Epithelial cell of proximal tubule (primary cell): ENCODE measurements around the gene ALG14. TPM values are rescaled to one million over a fixed set of nuclear protein-coding genes. Genes with fewer than 3 reads are reported as not detected.
"Not testable (repeated sequence)": the region's sequence is repeated elsewhere in the genome, so short reads cannot be mapped to it uniquely, and the experiment has no call there.

Experiments used
- DNase-seq: peaks from one replicate; pipeline ENCODE4 v3.0.0-alpha.2; 2011; ENCODE audit warnings: low read depth
- H3K4me3 ChIP-seq: 2 replicates; pipeline ENCODE4 v1.5.1; 2011; ENCODE audit warnings: low read depth, mild to moderate bottlenecking, low read length
- CTCF ChIP-seq: conservative IDR thresholded peaks from 2 replicates; pipeline ENCODE4 v1.5.1; 2012; ENCODE audit warnings: low read depth, mild to moderate bottlenecking, low read length
- total RNA-seq: library from RNA; depleted of rRNA; stranded (reverse); fragments of >200 nt; gene quantifications from 2 replicates; pipeline ENCODE4 v1.2.3, GENCODE V29; 2015

ALG14 gene
- total RNA-seq, 1 donor from 2014 or later: 1.1 TPM

GRCh38 chr1:95002540-95003432 lies 70.0 kb downstream of the ALG14 start:
- no peak for TF ChIP-seq CTCF
- H3K4me3 ChIP-seq: no peak overlapping the region
- DNase-seq: no peak

- TF ChIP-seq CTCF: no peak
- no peak overlapping the region for H3K4me3 ChIP-seq
- no peak for DNase-seq
These were observed 70.6 kb downstream of the ALG14 start for GRCh38 chr1:95002164-95002539.

- no peak for DNase-seq
- no peak overlapping the region for H3K4me3 ChIP-seq
- TF ChIP-seq CTCF: no peak
These were observed 73.2 kb downstream of the ALG14 start for GRCh38 chr1:94999456-95000131.

GRCh38 chr1:94998748-94999147 lies 74.0 kb downstream of the ALG14 start:
- TF ChIP-seq CTCF: no peak
- H3K4me3 ChIP-seq: no peak overlapping the region
- DNase-seq: no peak

GRCh38 chr1:94998114-94998513 lies 74.6 kb downstream of the ALG14 start:
- TF ChIP-seq CTCF: no peak
- no peak overlapping the region for H3K4me3 ChIP-seq
- DNase-seq: no peak

- not testable (repeated sequence) for H3K4me3 ChIP-seq, DNase-seq
These were observed 77.2 kb downstream of the ALG14 start for GRCh38 chr1:94995536-94995935.

- DNase-seq: no peak
- no peak for TF ChIP-seq CTCF
- H3K4me3 ChIP-seq: no peak overlapping the region
These were observed 77.9 kb downstream of the ALG14 start for GRCh38 chr1:94994805-94995204.
